GM19193 (cell line): ENCODE results near the gene TGFBR3L.

Source experiments
- POLR2A ChIP-seq: IDR thresholded peaks from 4 replicates; pipeline ENCODE4 v1.6.1; 2011; ENCODE audit not compliant: insufficient read depth, insufficient read length; ENCODE audit errors: extremely low read depth

The TGFBR3L gene

DNA sequence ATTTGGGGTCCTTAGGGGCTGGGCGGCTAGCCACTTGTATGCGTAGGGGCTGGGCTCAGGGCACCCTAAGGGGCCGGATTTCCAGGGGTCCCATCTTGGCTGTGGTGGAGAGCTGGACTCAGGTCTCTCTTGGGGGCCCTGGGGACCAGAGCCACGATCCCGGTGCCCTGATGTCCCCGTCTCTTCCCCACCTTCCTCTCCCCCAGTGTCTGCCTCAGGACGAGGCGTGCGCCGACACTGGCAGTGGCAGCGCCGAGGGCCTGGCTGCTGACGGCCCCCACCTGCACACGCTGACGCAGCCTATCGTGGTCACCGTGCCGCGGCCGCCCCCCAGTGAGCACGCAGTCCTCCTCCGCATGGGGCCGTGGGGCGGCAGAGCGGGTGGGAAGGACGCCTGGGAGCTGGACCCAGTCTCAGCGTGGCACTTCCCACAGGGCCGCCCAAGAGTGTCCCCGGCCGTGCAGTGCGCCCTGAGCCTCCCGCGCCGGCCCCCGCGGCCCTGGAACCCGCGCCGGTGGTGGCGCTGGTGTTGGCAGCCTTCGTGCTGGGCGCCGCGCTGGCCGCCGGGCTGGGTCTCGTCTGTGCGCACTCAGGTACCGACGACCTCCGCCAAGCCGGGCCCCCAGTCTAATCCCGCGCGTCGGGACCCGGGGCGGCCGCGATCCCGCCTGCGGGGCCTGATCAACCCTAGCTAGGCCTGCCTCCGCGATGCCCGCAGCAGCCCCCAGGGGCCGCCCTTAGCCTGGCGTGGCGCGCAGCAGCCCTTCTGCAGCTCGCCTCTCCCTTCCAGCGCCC is 2.8 kb downstream of the TGFBR3L start:
- no peak for TF ChIP-seq POLR2A

DNA sequence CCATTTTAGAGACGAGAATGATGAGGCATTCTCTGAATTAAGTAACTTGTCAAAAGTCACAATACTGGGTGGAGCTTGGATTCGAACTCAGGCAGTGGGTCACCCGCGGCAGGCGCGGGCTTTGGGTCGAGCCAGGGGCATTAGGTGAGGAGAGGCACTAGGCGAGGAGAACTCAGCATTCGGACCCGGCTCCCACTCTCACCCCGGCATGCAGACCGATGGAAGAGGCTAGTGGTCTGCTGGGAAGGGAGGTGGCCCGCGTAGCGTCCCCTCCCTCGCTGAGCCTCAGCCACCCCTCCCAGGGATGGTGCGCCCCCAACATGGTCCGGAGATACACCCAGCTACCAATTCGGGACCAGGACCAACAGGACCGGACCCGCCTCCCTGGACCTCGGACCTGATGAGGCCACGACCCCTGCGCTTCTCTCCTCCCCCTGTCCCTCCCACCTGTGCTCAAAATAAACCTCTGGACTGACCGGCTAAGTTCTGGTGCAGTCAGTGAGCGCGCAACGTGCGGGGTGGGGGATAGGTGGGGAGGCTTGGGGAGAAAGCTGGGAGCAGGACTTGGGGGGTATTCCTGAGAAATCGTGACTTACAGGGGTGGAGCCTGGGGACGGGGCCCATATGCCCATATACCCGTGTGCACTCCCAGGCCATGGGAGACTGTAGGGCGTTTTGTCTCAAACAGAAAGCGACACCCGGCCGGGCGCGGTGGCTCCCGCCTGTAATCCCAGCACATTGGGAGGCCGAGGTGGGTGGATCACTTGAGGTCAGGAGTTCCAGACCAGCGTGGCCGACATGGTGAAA is 4.2 kb downstream of the TGFBR3L start:
- TF ChIP-seq POLR2A = no peak

- TF ChIP-seq POLR2A = peak; percentile 64
Observed at GRCh38 chr19:7919610-7920518, 5.2 kb downstream of the TGFBR3L start, which contains the start of gene SNAPC2. Gene SNAPC2, plus strand, starts transcription at chr19:7920338. Its CDS starts 29 bp downstream, at chr19:7920367.

- peak; percentile 14 for TF ChIP-seq POLR2A
Observed at GRCh38 chr19:7920519-7921301, 6.1 kb downstream of the TGFBR3L start.

DNA sequence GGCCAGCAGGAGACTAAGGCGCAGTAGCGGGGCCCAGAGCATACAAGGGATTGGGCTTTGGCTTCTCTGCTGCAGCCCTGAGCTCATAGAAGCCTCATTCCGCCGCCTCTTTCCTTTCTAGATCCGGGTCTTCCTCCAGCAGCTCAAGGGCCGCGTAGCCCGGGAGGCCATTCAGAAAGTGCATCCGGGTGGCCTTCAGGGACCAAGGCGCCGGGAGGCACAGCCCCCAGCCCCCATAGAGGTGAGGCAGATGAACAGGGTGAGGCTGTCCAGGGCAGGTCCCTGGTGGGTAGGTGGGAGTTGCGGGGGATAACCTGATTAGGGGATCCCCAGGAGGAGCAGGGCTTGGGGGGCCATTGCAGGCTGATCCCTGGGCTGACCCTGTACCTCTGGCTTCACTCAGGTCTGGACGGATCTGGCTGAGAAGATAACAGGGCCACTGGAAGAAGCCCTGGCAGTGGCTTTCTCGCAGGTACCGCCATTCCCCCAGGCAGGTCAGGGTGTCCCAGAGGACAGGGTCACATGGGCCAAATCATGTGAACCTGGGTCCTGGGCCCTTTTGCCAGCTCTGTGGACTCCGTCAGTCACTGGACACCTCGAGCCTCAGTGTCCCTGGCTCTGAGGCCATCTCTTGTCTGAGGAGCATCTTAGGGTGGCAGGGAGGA is 6.8 kb downstream of the TGFBR3L start:
- no peak for TF ChIP-seq POLR2A

- no peak for TF ChIP-seq POLR2A
Observed at GRCh38 chr19:7921967-7922835, 7.6 kb downstream of the TGFBR3L start.

- TF ChIP-seq POLR2A = no peak
Observed at GRCh38 chr19:7922836-7923195, 8.2 kb downstream of the TGFBR3L start.

DNA sequence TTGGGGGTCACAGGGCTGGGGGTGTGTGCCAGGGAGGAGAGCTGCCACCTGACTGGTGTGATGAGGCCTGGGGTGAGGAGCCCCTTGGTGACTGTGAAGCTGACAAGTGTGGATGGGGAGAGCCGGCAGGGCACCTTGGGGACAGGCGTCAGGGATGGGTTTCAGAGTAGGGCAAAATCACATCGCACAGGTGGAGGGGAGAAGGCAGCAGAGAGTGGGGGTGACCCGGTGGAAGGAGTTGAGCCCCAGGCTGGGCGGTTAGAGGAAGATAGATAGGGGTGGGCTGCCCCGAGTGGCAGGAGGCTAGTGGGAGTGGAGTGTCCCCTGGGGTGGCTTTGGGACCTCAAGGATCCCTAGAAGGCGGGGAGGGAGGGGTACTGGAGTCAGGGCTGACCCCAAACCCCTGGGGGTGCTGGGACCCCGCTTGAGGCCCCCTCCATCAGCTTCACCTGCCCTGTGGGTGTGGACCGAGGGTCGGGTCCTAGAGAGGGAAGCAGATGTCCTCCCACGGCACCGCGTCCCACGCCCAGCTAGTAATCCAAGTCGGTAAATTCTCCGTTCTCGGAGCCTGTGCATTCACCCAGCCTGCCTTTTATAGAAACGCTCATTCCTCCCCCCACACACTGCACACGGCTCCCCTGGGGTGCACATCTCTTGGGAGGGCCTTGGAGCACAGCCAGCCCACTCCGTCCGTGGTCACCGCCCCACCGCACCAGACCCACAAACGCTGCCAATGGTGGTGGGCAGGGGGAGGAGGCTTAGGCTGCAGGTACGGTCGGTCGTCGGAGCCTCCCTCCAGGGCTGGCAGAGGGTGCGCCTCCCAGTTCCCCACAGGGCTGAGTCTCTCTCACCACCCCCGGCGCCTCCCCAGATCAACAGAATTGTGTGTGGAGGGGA is 8.9 kb downstream of the TGFBR3L start:
- no peak for TF ChIP-seq POLR2A

DNA sequence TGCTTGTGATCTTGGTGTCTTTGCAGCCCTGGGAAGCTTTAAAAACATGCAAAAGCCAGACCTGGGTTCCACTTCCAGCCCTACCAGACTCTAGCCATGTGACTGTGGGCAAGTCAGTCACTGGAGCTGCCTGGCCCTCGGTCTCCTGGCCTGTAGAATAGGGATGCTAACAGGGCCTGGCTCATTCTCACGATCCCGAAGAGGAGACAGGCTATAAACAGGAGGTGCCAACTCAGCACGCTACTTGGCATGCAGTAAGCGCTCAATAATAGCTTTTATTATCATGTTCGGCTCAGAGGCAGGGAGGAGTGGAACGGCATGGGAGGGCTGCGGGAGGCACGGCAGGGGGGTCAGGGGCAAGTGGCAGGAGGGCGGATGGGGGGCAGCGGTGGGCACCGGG is 9.6 kb downstream of the TGFBR3L start:
- TF ChIP-seq POLR2A = no peak

GRCh38 chr19:7924651-7925170 is 10.1 kb downstream of the TGFBR3L start:
- no peak for TF ChIP-seq POLR2A

DNA sequence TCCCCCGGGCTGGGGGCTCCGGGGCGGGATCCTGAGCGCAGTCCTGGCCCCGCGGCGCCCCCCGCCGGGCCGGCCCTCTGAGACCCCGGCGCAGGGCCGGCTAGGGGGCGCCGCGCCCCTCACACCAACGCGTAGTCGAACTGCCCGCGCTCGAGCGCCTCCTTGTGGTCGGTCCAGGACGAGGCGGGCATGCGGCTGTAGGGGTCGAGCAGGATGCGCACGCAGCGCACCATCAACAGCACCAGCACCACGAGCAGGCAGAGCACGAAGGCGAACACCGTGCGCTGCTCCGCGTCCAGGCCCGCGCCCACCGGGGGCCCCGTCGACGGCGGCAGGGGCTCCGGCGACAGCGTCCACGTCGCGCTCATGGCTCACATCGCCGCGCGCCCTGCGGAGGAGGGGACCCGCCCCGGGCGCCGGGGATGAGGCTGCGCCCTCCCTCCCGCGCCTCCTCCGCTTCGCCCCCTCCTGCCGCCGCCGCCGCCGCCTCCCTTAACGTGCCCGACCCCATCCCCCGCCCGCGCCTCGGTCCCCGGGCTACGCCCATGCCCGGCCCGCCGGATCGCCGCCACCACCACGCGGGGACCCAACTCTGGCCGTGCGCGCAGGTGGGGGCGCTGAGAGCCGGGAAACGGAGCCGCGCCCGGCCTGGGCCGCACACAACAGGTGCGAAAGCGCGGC is 10.7 kb downstream of the TGFBR3L start:
- no peak for TF ChIP-seq POLR2A
